ENCODE measurements around the gene LPAR2.

LPAR2 gene

GRCh38 chr19:19597809-19598306 lies 30.2 kb downstream of the LPAR2 start:
- DNase-seq (ENCODE audit: low spot score) = no peak

- DNase-seq (ENCODE audit: low spot score) = no peak
Observed at GRCh38 chr19:19595171-19595701, 32.8 kb downstream of the LPAR2 start.

- no peak for DNase-seq (ENCODE audit: low spot score)
Observed at GRCh38 chr19:19594381-19594780, 33.6 kb downstream of the LPAR2 start.

GRCh38 chr19:19592690-19593089 lies 35.3 kb downstream of the LPAR2 start:
- DNase-seq (ENCODE audit: low spot score) = no peak

GRCh38 chr19:19591133-19591825 lies 36.7 kb downstream of the LPAR2 start:
- no peak for DNase-seq (ENCODE audit: low spot score)

- no peak for DNase-seq (ENCODE audit: low spot score)
Observed at GRCh38 chr19:19588546-19588945, 39.5 kb downstream of the LPAR2 start.

- DNase-seq (ENCODE audit: low spot score) = no peak
Observed at GRCh38 chr19:19587771-19588170, 40.2 kb downstream of the LPAR2 start.

- no peak for DNase-seq (ENCODE audit: low spot score)
Observed at GRCh38 chr19:19584356-19584755, 43.7 kb downstream of the LPAR2 start.

- no peak for DNase-seq (ENCODE audit: low spot score)
Observed at GRCh38 chr19:19582471-19582870, 45.5 kb downstream of the LPAR2 start.

GRCh38 chr19:19581391-19581790 lies 46.6 kb downstream of the LPAR2 start:
- no peak for DNase-seq (ENCODE audit: low spot score)

- no peak for DNase-seq (ENCODE audit: low spot score)
Observed at GRCh38 chr19:19580418-19580817, 47.6 kb downstream of the LPAR2 start.

- no peak for DNase-seq (ENCODE audit: low spot score)
Observed at GRCh38 chr19:19579533-19580361, 48.3 kb downstream of the LPAR2 start.

- no peak for DNase-seq (ENCODE audit: low spot score)
Observed at GRCh38 chr19:19578252-19578651, 49.8 kb downstream of the LPAR2 start.

- no peak for DNase-seq (ENCODE audit: low spot score)
Observed at GRCh38 chr19:19575411-19575810, 52.6 kb downstream of the LPAR2 start.
